Measurements from ENCODE around the gene PPEF1. TPM values are rescaled to one million over a fixed set of nuclear protein-coding genes. Genes with fewer than 3 reads are reported as not detected.

PPEF1 gene
- total RNA-seq, 1 experiment from 2014 or later, result 0.52 TPM

GRCh38 chrX:18664947-18665346, 42.5 kb upstream of the PPEF1 start:
- Mint-ChIP-seq H3K27me3 (ENCODE audit: low read depth) (peaks cover 3% of the 10 kb centered on the region), H3K36me3 (ENCODE audit: insufficient read depth in 1 of 3, low read depth in 3 of 3) (peaks cover 0 to 3% (median 2%) of the 10 kb centered on the region in 3 experiments; a peak in 1 of 7 replicates), H3K4me1 (peaks cover 3 to 7% of the 10 kb centered on the region in 2 experiments; a peak in 3 of 4 replicates), H3K9me3 (peaks cover 67 to 75% of the 10 kb centered on the region in 2 experiments), H3K27ac (no peak overlapping the region), H3K4me3 (no peak overlapping the region; a peak in 1 of 5 replicates)
- no peak overlapping the region for H3K9ac ChIP-seq (ENCODE audit: extremely low read depth, insufficient read length, low read length)
- H3K9me3 ChIP-seq (ENCODE audit: control insufficient read depth, low read depth, low read length), result peaks cover 47% of the 10 kb centered on the region
- no peaks in the 10 kb centered on the region for H3K4me1 ChIP-seq (ENCODE audit: insufficient read depth, low read length)
- no peaks in the 10 kb centered on the region for H4K20me1 ChIP-seq (ENCODE audit: control insufficient read depth, insufficient read depth, insufficient read length)
- H3K79me2 ChIP-seq (ENCODE audit: insufficient read depth, low read length), result no peaks in the 10 kb centered on the region
- no peak overlapping the region for H2BK5ac ChIP-seq (ENCODE audit: insufficient read length, low read length)
- no peak overlapping the region for H3K27ac ChIP-seq (ENCODE audit: insufficient read length, low read depth, low read length)
- H4K91ac ChIP-seq (ENCODE audit: insufficient read length, low read depth, low read length), result no peak overlapping the region
- H2BK20ac ChIP-seq (ENCODE audit: low read depth, low read length, poor library complexity, severe bottlenecking), result no peak overlapping the region
- no peak overlapping the region for H4K5ac ChIP-seq (ENCODE audit: insufficient read length, low read depth, low read length)
- H3K23me2 ChIP-seq (ENCODE audit: insufficient read length, low read depth, low read length, poor library complexity, severe bottlenecking), result no peaks in the 10 kb centered on the region
- peak; percentile 56 for TF ChIP-seq CTCF (conservative IDR thresholded peaks at IDR 0.05)
- DNase-seq, result peak; percentile 59
- H3K27me3 ChIP-seq (ENCODE audit: insufficient read depth, low read length), result no peaks in the 10 kb centered on the region
- no peak overlapping the region for H3K4me2 ChIP-seq (ENCODE audit: insufficient read depth, insufficient read length, low read length)
- no CpG with 5 or more reads among the region's 8 CpGs for WGBS (ENCODE audit: extremely low coverage, insufficient read length, low lambda C conversion rate)
- no peak overlapping the region for H3K4ac ChIP-seq (ENCODE audit: low read depth, low read length)
- no peak overlapping the region for H3K18ac ChIP-seq (ENCODE audit: insufficient read length, low read depth, low read length)
- no peak overlapping the region for H2BK15ac ChIP-seq (ENCODE audit: low read depth, low read length)
- no peak overlapping the region for H4K8ac ChIP-seq (replicated peaks; ENCODE audit: insufficient read length, low read depth, low read length)
- H3K14ac ChIP-seq (ENCODE audit: insufficient read depth, low read length), result no peak overlapping the region
- no peak overlapping the region for H3K23ac ChIP-seq (ENCODE audit: insufficient read length, low read depth, low read length)
- H3K56ac ChIP-seq (ENCODE audit: insufficient read length, low read depth, low read length), result no peak overlapping the region
- H2AFZ ChIP-seq (ENCODE audit: low read length), result no peak overlapping the region
- H2BK120ac ChIP-seq (ENCODE audit: low read depth, low read length, poor library complexity, severe bottlenecking), result no peak overlapping the region
- H2AK5ac ChIP-seq (ENCODE audit: insufficient read length, low read length), result no peak overlapping the region
- no peaks in the 10 kb centered on the region for H3K79me1 ChIP-seq (ENCODE audit: insufficient read depth, low read depth, low read length, poor library complexity, severe bottlenecking)
- no peak overlapping the region for H3T11ph ChIP-seq (ENCODE audit: low read length)
- H2BK12ac ChIP-seq (ENCODE audit: insufficient read length, low read depth, low read length), result no peak overlapping the region

Measured in H9 (cell line).